Calu3 (cell line): ENCODE results near the gene CTNND1. TPM values are rescaled to one million over a fixed set of nuclear protein-coding genes. Genes with fewer than 3 reads are reported as not detected.

Experiments
- BruUV-seq: library from RNA; stranded (reverse); fragments of 400-500 nt; replicated peaks from 2 replicates; lab custom pipeline; 2021; lab: Mats Ljungman, UMichigan
- CTCF ChIA-PET: fragments of 300-600 bp; sonication (Branson Sonifier 250); formaldehyde crosslinking; loops from one replicate; lab custom pipeline; 2022; ENCODE audit warnings: antibody characterized with exemption; lab: Charles Lee
- DNase-seq: peaks from one replicate; pipeline ENCODE4 v3.0.0; 2022
- H3K27ac Mint-ChIP-seq: one replicate; pipeline ENCODE4 v1.8.0; 2022; ENCODE audit warnings: mixed read lengths; ENCODE audit not compliant: unreplicated experiment
- H3K27me3 Mint-ChIP-seq: one replicate; pipeline ENCODE4 v1.8.0; 2022; ENCODE audit warnings: mixed read lengths; ENCODE audit not compliant: unreplicated experiment
- H3K36me3 Mint-ChIP-seq: one replicate; pipeline ENCODE4 v1.8.0; 2022; ENCODE audit warnings: mild to moderate bottlenecking, moderate library complexity, mixed read lengths; ENCODE audit not compliant: insufficient read depth, unreplicated experiment
- H3K4me1 Mint-ChIP-seq: one replicate; pipeline ENCODE4 v1.8.0; 2022; ENCODE audit warnings: mild to moderate bottlenecking, low read depth, mixed read lengths; ENCODE audit not compliant: unreplicated experiment
- H3K4me3 Mint-ChIP-seq: one replicate; pipeline ENCODE4 v1.8.0; 2022; ENCODE audit warnings: mild to moderate bottlenecking, low read depth, moderate library complexity, mixed read lengths; ENCODE audit not compliant: unreplicated experiment
- H3K9me3 Mint-ChIP-seq: one replicate; pipeline ENCODE4 v1.8.0; 2022; ENCODE audit warnings: low read depth, mixed read lengths; ENCODE audit not compliant: unreplicated experiment
- CTCF ChIP-seq: fragments of 200-600 bp; IDR thresholded peaks from one replicate; pipeline ENCODE4 v1.8.0; 2022; ENCODE audit warnings: antibody characterized with exemption; ENCODE audit not compliant: unreplicated experiment
- intact Hi-C: fragments of 100-400 bp; cut with micrococcal nuclease; formaldehyde crosslinking; loops from one replicate; pipeline ENCODE4 v1.10.0; 2022; ENCODE audit not compliant: unreplicated experiment
- total RNA-seq: library from RNA; stranded (reverse); gene quantifications from 2 replicates; pipeline ENCODE4 v1.2.3, GENCODE V29; 2022

CTNND1 gene
- total RNA-seq, 1 experiment from 2014 or later = 323 TPM

DNA sequence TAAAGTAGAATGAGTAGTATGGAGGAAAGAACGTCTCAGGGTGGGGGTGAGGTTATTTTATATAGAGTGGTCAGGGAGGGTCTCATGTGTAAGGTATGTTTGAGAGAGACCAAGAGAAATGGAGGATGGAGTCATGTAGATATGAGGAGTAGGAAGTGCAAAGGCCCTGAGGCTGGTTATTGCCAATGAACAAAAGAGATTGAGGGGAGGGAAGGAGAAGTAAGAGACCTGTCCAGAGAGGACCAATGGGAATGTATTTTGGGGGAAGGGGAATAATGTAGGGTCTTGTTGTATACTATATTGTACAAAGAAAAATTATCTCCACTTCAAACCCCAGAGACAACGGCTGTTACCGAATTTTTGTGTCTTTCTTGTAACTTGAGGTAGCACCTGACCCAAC is 9.8 kb downstream of the CTNND1 start:
- Mint-ChIP-seq H3K9me3 (peaks cover 4% of the 10 kb centered on the region), H3K4me1 (peaks cover 80% of the 10 kb centered on the region), H3K36me3 (peaks cover 75% of the 10 kb centered on the region), H3K27ac (peak overlapping the region; percentile 57), H3K27me3 (no peaks in the 10 kb centered on the region), H3K4me3 (peak overlapping the region; percentile 10)
- no TSS peak for BruUV-seq
- intact Hi-C loops = no loop called here
- CTCF ChIA-PET = interaction anchor here (1.1 to 1.7 kb wide), 2 partner anchors 10 to 13 kb away, joined by 7 to 9 read pairs; partner anchors contain the start of gene CTNND1
- no peak for TF ChIP-seq CTCF
- no peak for DNase-seq

- H3K27me3 Mint-ChIP-seq = no peaks in the 10 kb centered on the region
- peak overlapping the region; percentile 52 for H3K4me3 Mint-ChIP-seq
- CTCF ChIA-PET = interaction anchor here (1.1 to 1.7 kb wide), 2 partner anchors 11 to 15 kb away, joined by 7 to 9 read pairs; partner anchors contain the start of gene CTNND1
- peaks cover 80% of the 10 kb centered on the region for H3K4me1 Mint-ChIP-seq
- BruUV-seq = no TSS peak
- peaks cover 4% of the 10 kb centered on the region for H3K9me3 Mint-ChIP-seq
- peaks cover 75% of the 10 kb centered on the region for H3K36me3 Mint-ChIP-seq
- H3K27ac Mint-ChIP-seq = peak overlapping the region; percentile 62
- no peak for TF ChIP-seq CTCF
- DNase-seq = no peak
- intact Hi-C loops = no loop called here
These were observed 11.0 kb downstream of the CTNND1 start for GRCh38 chr11:57772562-57772961.

DNA sequence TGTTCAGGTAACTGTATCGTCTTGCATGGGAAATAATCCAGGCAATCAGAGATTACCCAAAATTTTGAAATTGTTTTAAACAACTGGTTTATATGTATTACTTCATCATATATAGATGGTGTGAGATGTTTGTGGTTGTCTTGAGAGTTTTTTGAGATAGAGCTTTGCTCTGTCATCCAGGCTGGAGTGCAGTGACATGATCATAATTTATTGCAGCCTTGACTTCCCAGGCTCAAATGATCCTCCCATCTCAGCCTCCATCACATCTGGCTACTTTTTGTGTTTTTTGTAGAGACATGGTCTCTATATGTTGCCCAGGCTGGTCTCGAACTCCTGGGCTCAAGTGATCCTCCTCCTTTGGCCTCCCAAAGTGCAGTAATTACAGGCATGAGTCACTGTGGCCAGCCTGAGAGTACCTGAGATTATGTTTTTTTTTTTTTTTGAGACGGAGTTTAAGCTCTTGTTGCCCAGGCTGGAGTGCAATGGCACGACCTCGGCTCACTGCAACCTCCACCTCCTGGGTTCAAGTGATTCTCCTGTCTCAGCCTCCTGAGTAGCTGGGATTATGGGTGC is 11.5 kb downstream of the CTNND1 start:
- Mint-ChIP-seq H3K4me1 (peaks cover 80% of the 10 kb centered on the region), H3K27me3 (no peaks in the 10 kb centered on the region), H3K36me3 (peaks cover 75% of the 10 kb centered on the region), H3K27ac (peak overlapping the region; percentile 62), H3K4me3 (peak overlapping the region; percentile 52), H3K9me3 (peaks cover 4% of the 10 kb centered on the region)
- CTCF ChIA-PET = interaction anchor here (1.7 kb wide), 1 partner anchor 11 kb away, joined by 9 read pairs; the partner anchor contains the start of gene CTNND1
- DNase-seq = no peak
- intact Hi-C loops = no loop called here
- TSS peak; percentile 12 for BruUV-seq
- TF ChIP-seq CTCF = no peak

GRCh38 chr11:57775491-57775890 is 13.9 kb downstream of the CTNND1 start:
- peaks cover 90% of the 10 kb centered on the region for H3K4me1 Mint-ChIP-seq

More at GRCh38 chr11:57775491-57775890, 13.9 kb downstream of the CTNND1 start:
- CTCF ChIA-PET = interaction anchor here (0.7 to 1.3 kb wide), 2 partner anchors 11 to 23 kb away, joined by 3 to 4 read pairs; no protein-coding TSS in a partner anchor
- intact Hi-C loops = no loop called here
- no peaks in the 10 kb centered on the region for H3K27me3 Mint-ChIP-seq
- H3K9me3 Mint-ChIP-seq = peaks cover 4% of the 10 kb centered on the region
- no peak for TF ChIP-seq CTCF
- no TSS peak for BruUV-seq
- peaks cover 79% of the 10 kb centered on the region for H3K36me3 Mint-ChIP-seq
- H3K4me3 Mint-ChIP-seq = peak overlapping the region; percentile 66
- H3K27ac Mint-ChIP-seq = peak overlapping the region; percentile 99
- no peak for DNase-seq
